ENCODE results near the gene TTC39C. TPM values are rescaled to one million over a fixed set of nuclear protein-coding genes. Genes with fewer than 3 reads are reported as not detected.

TTC39C gene
- total and polyA plus RNA-seq, 2 of the 8 experiments (the other 6 are each of a cell fraction or from before 2014, with no cell fraction given): 8.1 to 79.1 TPM

- CTCF ChIA-PET (ENCODE audit: partially characterized antibody): interaction anchor here (1.1 kb wide), 1 partner anchor 64 kb away, joined by 3 read pairs; no protein-coding TSS in a partner anchor
Measured at GRCh38 chr18:24002479-24002878, 12.1 kb upstream of the TTC39C start.

More at GRCh38 chr18:24002479-24002878, 12.1 kb upstream of the TTC39C start:
- H2AK5ac ChIP-seq (ENCODE audit: low read depth, low read length): no peak overlapping the region
- FAIRE-seq (no peak), DNase-seq (ENCODE audit: low read depth in 1 of 2, low spot score in 2 of 2) (no peak)
- H2AFZ ChIP-seq (ENCODE audit: low read length): peak overlapping the region; percentile 25; the same call in 1 of the 2 replicates
- no peaks in the 10 kb centered on the region for H3K23me2 ChIP-seq (ENCODE audit: low read depth, low read length)
- no peaks in the 10 kb centered on the region; a peak in 2 of 7 replicates for H3K4me1 ChIP-seq (replicated peaks in 1 of 4; ENCODE audit: control insufficient read depth in 3 of 4, insufficient read depth in 4 of 4, low read length in 3 of 4)
- H4K5ac ChIP-seq (ENCODE audit: insufficient read length, low read depth, low read length): no peak overlapping the region
- no peak overlapping the region for H4K91ac ChIP-seq (replicated peaks; ENCODE audit: insufficient read length, low read length)
- H3K4me3 ChIP-seq (ENCODE audit: extremely low read depth in 1 of 4, insufficient read depth in 2 of 4, low read depth in 3 of 4, low read length in 4 of 4): no peak overlapping the region
- H3K79me1 ChIP-seq (ENCODE audit: low read depth, low read length): no peaks in the 10 kb centered on the region
- no peak overlapping the region for H2BK5ac ChIP-seq (ENCODE audit: low read depth, low read length)
- no peak overlapping the region for H3K56ac ChIP-seq (replicated peaks; ENCODE audit: insufficient read length, low read depth, low read length)
- no peak overlapping the region for H2BK120ac ChIP-seq (replicated peaks; ENCODE audit: low read depth, low read length)
- H3K9ac ChIP-seq (replicated peaks in 1 of 4; ENCODE audit: extremely low read depth in 1 of 4, low read depth in 3 of 4, low read length in 3 of 4): no peak overlapping the region
- no peaks in the 10 kb centered on the region for H4K20me1 ChIP-seq (replicated peaks in 1 of 2; ENCODE audit: control insufficient read depth in 1 of 2, insufficient read depth in 2 of 2, low read length in 2 of 2)
- no peak for TF ChIP-seq SUZ12 (IDR thresholded peaks at IDR 0.05; ENCODE audit: low read length)
- no peak for TF ChIP-seq GTF2F1 (IDR thresholded peaks at IDR 0.05; ENCODE audit: borderline replicate concordance, low read depth, low read length)
- no peak for TF ChIP-seq EP300 (IDR thresholded peaks at IDR 0.05; ENCODE audit: borderline replicate concordance in 1 of 2, low read depth in 2 of 2, low read length in 2 of 2)
- no peak for TF ChIP-seq RXRA (IDR thresholded peaks at IDR 0.05; ENCODE audit: insufficient read depth, low read depth, low read length)
- TF ChIP-seq KDM5A (IDR thresholded peaks at IDR 0.05; ENCODE audit: low read length): no peak
- no peak for TF ChIP-seq SP2 (IDR thresholded peaks at IDR 0.05; ENCODE audit: low read length)
- no peak for TF ChIP-seq ZNF274 (IDR thresholded peaks at IDR 0.05; ENCODE audit: borderline replicate concordance, extremely low read depth, low read length)
- no peak for TF ChIP-seq CBX5 (IDR thresholded peaks at IDR 0.05; ENCODE audit: low read depth, low read length)
- no peak for TF ChIP-seq NANOG (IDR thresholded peaks at IDR 0.05; ENCODE audit: insufficient read depth, low read depth, low read length, poor library complexity, severe bottlenecking)
- TF ChIP-seq JUN (IDR thresholded peaks at IDR 0.05; ENCODE audit: low read depth, low read length): no peak
- no peak overlapping the region for H3K14ac ChIP-seq (ENCODE audit: insufficient read length)
- no peak overlapping the region for H4K8ac ChIP-seq (ENCODE audit: extremely low read depth, insufficient read depth, low read length)
- peak overlapping the region; percentile 25; the same call in 1 of the 2 replicates for H2BK15ac ChIP-seq (ENCODE audit: low read length)
- POLR2A ChIA-PET (ENCODE audit: partially characterized antibody): no interaction called here
- no peak overlapping the region for H3K18ac ChIP-seq (ENCODE audit: extremely low read depth, low read length)
- H3K36me3 ChIP-seq (ENCODE audit: control insufficient read depth in 2 of 4, insufficient read depth in 4 of 4, low read length in 3 of 4): no peaks in the 10 kb centered on the region
- no peak overlapping the region for H2BK12ac ChIP-seq (ENCODE audit: low read depth, low read length)
- no peaks in the 10 kb centered on the region for H3K27me3 ChIP-seq (replicated peaks in 1 of 4; ENCODE audit: control insufficient read depth in 3 of 4, extremely low read depth in 1 of 4, insufficient read depth in 3 of 4, low read length in 3 of 4)
- H3K27ac ChIP-seq (ENCODE audit: low read depth, low read length): no peak overlapping the region
- H3K4ac ChIP-seq (replicated peaks; ENCODE audit: insufficient read length, low read depth, low read length): no peak overlapping the region
- H3K4me2 ChIP-seq (ENCODE audit: insufficient read depth in 1 of 2, low read depth in 2 of 2, low read length in 2 of 2): no peak overlapping the region
- no peaks in the 10 kb centered on the region for H3K9me3 ChIP-seq (ENCODE audit: insufficient read depth in 2 of 2, low read depth in 1 of 2, low read length in 1 of 2)
- H3K79me2 ChIP-seq (ENCODE audit: control insufficient read depth in 1 of 2, insufficient read depth in 2 of 2, low read length in 2 of 2): no peaks in the 10 kb centered on the region
- WGBS, 2 experiments (ENCODE audit: extremely low coverage in 1 of 2, insufficient coverage in 1 of 2, insufficient read length in 1 of 2, insufficient replicate concordance in 2 of 2, low coverage in 1 of 2, low lambda C conversion rate in 2 of 2, missing lambda C conversion rate in 1 of 2): 64% methylated on average over 3 of the region's 3 CpGs; no CpG with 5 or more reads in 1 of the 2 experiments
- H2BK20ac ChIP-seq (ENCODE audit: low read length): no peak overlapping the region
- H3K23ac ChIP-seq (ENCODE audit: insufficient read length): no peak overlapping the region

All from H1 (cell line).